ENCODE results near the gene CAMSAP1.
"Not testable (repeated sequence)": the region's sequence is repeated elsewhere in the genome, so short reads cannot be mapped to it uniquely, and the experiment has no call there.

The CAMSAP1 gene

DNA sequence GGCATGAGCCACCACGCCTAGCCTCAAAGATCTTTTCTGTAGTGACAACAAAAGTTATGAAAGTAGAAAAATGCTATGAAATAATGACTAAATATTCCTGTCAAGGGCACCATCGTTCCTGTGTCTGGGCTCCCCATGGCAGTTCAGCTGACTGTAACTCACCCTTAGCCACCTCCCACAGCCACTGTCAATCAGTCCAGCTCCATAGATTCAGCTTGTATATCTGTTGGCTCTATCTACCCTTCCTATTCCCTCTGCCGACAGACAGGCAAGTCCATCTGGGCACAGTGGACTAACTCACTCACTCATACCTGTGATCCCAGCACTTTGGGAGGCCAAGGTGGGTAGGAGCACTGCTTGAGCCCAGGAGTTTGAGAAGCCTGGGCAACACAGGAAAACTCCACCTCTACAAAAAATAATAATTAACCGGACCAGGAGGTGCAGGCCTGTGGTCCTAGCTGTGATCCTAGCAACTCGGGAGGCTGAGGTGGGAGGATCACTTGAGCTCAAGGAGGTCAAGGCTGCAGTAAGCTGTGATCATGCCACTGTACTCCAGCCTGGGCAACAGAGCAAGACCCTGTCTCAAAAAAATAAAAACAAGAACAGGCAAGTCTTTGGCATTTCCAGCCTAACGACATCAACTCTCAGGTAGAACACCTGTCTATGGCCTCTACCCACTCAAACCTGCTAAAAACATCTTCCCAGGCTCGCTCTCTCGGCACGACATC, 6.2 kb downstream of the CAMSAP1 start:
- Histone ChIP-seq H3K36me3 (peaks cover 49% of the 10 kb centered on the region), H3K4me1 (peaks cover 64% of the 10 kb centered on the region), H3K4me2 (no peak overlapping the region), H3K27ac (no peak overlapping the region), H3K27me3 (no peaks in the 10 kb centered on the region), H3K4me3 (no peak overlapping the region), H3K9me3 (peaks cover 19% of the 10 kb centered on the region), H3K9ac (no peak overlapping the region), H4K20me1 (peaks cover 100% of the 10 kb centered on the region)
- TF ChIP-seq Cebpa-rat (IDR thresholded peaks at IDR 0.05) = no peak

DNA sequence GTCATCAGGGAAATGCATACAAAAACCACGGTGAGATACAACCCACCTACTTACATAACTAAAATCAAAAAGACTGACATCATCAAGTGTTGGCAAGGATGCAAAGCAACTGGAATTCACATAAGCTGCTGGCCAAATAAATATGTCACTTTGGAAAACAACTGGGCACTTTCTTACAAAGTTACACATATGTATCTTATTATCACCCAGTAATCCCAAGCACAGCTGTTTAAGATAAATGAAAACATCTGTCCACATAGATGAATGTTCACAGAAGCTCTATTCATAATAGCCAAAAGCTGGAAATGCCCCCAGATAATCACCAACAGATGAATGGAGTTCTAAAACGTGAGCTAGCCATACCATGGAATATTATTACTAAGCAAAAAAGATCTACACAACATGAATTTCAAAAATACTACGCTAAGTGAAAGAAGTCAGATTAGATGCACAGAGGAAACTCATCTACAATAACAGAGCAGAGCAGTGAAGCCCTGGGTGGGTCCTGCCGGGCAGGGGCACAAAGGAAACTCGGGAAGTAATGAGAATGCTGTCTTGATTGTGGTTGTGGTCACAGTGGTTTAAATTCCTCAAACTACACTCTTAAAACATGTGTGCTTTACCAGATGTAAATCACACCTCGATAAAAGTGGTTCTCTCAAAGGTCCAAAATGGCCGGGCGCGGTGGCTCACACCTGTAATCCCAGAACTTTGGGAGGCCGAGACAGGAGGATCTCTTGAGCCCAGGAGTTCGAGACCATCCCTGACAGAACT, 8.5 kb downstream of the CAMSAP1 start:
- Histone ChIP-seq H3K9me3 (peaks cover 25% of the 10 kb centered on the region), H3K36me3 (peaks cover 41% of the 10 kb centered on the region), H3K4me2 (peak overlapping the region; percentile 42), H3K27me3 (no peaks in the 10 kb centered on the region), H3K4me3 (no peak overlapping the region), H3K9ac (no peak overlapping the region), H3K27ac (no peak overlapping the region), H4K20me1 (peaks cover 100% of the 10 kb centered on the region), H3K4me1 (peaks cover 53% of the 10 kb centered on the region)
- TF ChIP-seq Cebpa-rat (IDR thresholded peaks at IDR 0.05) = no peak

- no peak for TF ChIP-seq Cebpa-rat (IDR thresholded peaks at IDR 0.05)
- no peak overlapping the region for H3K9ac ChIP-seq
- no peak overlapping the region for H3K27ac ChIP-seq
- H3K27me3 ChIP-seq = no peaks in the 10 kb centered on the region
- H3K4me3 ChIP-seq = no peak overlapping the region
- H3K36me3 ChIP-seq = peaks cover 23% of the 10 kb centered on the region
- peaks cover 63% of the 10 kb centered on the region for H3K4me1 ChIP-seq
- peak overlapping the region; percentile 6; the same call in 1 of the 2 replicates for H3K4me2 ChIP-seq
- H4K20me1 ChIP-seq = peaks cover 100% of the 10 kb centered on the region
- H3K9me3 ChIP-seq = peaks cover 18% of the 10 kb centered on the region
Observed at GRCh38 chr9:135896626-135897025, 10.7 kb downstream of the CAMSAP1 start.

DNA sequence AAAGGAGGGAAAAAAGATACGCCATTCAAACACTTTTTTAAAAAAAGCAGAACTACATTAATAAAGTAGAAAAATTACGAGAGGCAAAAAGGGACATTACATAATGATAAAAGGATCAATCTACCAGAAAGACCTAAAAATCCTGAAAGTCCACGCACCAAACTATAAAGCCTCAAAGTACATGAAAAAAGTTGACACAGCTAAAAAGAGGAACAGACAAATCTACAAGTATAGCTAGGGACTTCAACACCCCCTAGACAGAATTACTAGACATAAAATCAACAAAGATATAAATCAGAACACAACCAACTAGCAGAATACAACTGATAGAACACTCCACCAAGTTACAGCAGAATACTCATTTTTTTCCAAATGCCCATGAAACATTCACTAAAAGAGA, 11.1 kb downstream of the CAMSAP1 start:
- H4K20me1 ChIP-seq = peaks cover 100% of the 10 kb centered on the region
- no peak overlapping the region for H3K4me3 ChIP-seq
- H3K4me2 ChIP-seq = no peak overlapping the region; the same call in 1 of the 2 replicates
- H3K27ac ChIP-seq = no peak overlapping the region
- H3K9me3 ChIP-seq = peaks cover 18% of the 10 kb centered on the region
- H3K36me3 ChIP-seq = peaks cover 19% of the 10 kb centered on the region
- peaks cover 67% of the 10 kb centered on the region for H3K4me1 ChIP-seq
- no peaks in the 10 kb centered on the region for H3K27me3 ChIP-seq
- H3K9ac ChIP-seq = no peak overlapping the region
- no peak for TF ChIP-seq Cebpa-rat (IDR thresholded peaks at IDR 0.05)

GRCh38 chr9:135895202-135895848, 12.0 kb downstream of the CAMSAP1 start:
- H3K4me1 ChIP-seq = peaks cover 74% of the 10 kb centered on the region
- H3K27me3 ChIP-seq = no peaks in the 10 kb centered on the region
- H3K27ac ChIP-seq = no peak overlapping the region
- H3K36me3 ChIP-seq = peaks cover 14% of the 10 kb centered on the region
- TF ChIP-seq Cebpa-rat (IDR thresholded peaks at IDR 0.05) = no peak
- peaks cover 100% of the 10 kb centered on the region for H4K20me1 ChIP-seq
- H3K4me2 ChIP-seq = no peak overlapping the region
- H3K9ac ChIP-seq = no peak overlapping the region
- H3K9me3 ChIP-seq = peaks cover 18% of the 10 kb centered on the region
- H3K4me3 ChIP-seq = no peak overlapping the region

GRCh38 chr9:135893104-135893503, 14.2 kb downstream of the CAMSAP1 start:
- peaks cover 100% of the 10 kb centered on the region for H4K20me1 ChIP-seq
- no peak overlapping the region for H3K4me2 ChIP-seq
- no peak overlapping the region for H3K4me3 ChIP-seq
- TF ChIP-seq Cebpa-rat (IDR thresholded peaks at IDR 0.05) = no peak
- peaks cover 13% of the 10 kb centered on the region for H3K36me3 ChIP-seq
- no peaks in the 10 kb centered on the region for H3K27me3 ChIP-seq
- H3K9ac ChIP-seq = no peak overlapping the region
- H3K9me3 ChIP-seq = peaks cover 16% of the 10 kb centered on the region; the same call in 1 of the 2 replicates
- H3K27ac ChIP-seq = no peak overlapping the region
- H3K4me1 ChIP-seq = peaks cover 79% of the 10 kb centered on the region

DNA sequence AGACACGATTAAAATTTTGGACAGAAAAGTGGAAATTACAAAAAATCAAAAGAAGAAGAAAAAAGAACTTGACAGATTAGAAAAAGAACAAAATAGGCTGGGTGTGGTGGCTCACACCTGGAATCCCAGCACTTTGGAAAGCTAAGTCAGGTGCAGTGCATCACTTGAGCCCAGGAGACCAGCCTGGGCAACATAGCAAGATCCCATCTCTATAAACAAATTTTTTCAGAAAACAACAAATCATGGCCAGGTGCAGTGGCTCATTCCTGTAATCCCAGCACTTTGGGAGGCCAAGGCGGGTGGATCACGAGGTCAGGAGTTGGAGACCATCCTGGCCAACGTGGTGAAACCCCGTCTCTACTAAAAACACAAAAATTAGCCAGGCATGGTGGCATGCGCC, 15.0 kb downstream of the CAMSAP1 start:
- H3K4me3 ChIP-seq, H3K9me3 ChIP-seq, H3K27me3 ChIP-seq, H3K9ac ChIP-seq, H3K27ac ChIP-seq, H3K4me2 ChIP-seq, H3K36me3 ChIP-seq: not testable (repeated sequence)
- Histone ChIP-seq H3K4me1 (peaks cover 86% of the 10 kb centered on the region), H4K20me1 (peaks cover 100% of the 10 kb centered on the region)

GRCh38 chr9:135891027-135891631, 16.2 kb downstream of the CAMSAP1 start:
- peak overlapping the region; percentile 89 for H3K27ac ChIP-seq
- TF ChIP-seq Cebpa-rat (IDR thresholded peaks at IDR 0.05) = no peak

GRCh38 chr9:135890190-135891026, 16.9 kb downstream of the CAMSAP1 start:
- H3K4me3 ChIP-seq = no peak overlapping the region
- no peak for TF ChIP-seq Cebpa-rat (IDR thresholded peaks at IDR 0.05)
- H3K9ac ChIP-seq = peak overlapping the region; percentile 53; the same call in 1 of the 2 replicates
- peak overlapping the region; percentile 99 for H3K4me2 ChIP-seq
- no peaks in the 10 kb centered on the region for H3K36me3 ChIP-seq
- no peaks in the 10 kb centered on the region for H3K27me3 ChIP-seq
- peaks cover 100% of the 10 kb centered on the region for H4K20me1 ChIP-seq
- 0 out of 2 replicates have a peak, but pooled peaks cover 3% of the 10 kb centered on the region for H3K9me3 ChIP-seq
- peak overlapping the region; percentile 89 for H3K27ac ChIP-seq
- H3K4me1 ChIP-seq = peaks cover 92% of the 10 kb centered on the region

More at GRCh38 chr9:135891027-135891631, 16.2 kb downstream of the CAMSAP1 start:
- H3K4me3 ChIP-seq = no peak overlapping the region
- peak overlapping the region; percentile 99 for H3K4me2 ChIP-seq
- H3K9ac ChIP-seq = peak overlapping the region; percentile 53; the same call in 1 of the 2 replicates
- no peaks in the 10 kb centered on the region for H3K27me3 ChIP-seq
- H4K20me1 ChIP-seq = peaks cover 100% of the 10 kb centered on the region
- H3K4me1 ChIP-seq = peaks cover 86% of the 10 kb centered on the region
- no peaks in the 10 kb centered on the region for H3K36me3 ChIP-seq
- 0 out of 2 replicates have a peak, but pooled peaks cover 6% of the 10 kb centered on the region for H3K9me3 ChIP-seq

Measured in BLaER1 (cell line).